Common myeloid progenitor, CD34-positive (primary cell): ENCODE data around the gene TMEM126B.
"Not testable (repeated sequence)": the region's sequence is repeated elsewhere in the genome, so short reads cannot be mapped to it uniquely, and the experiment has no call there.

Source experiments
- CTCF ChIA-PET: fragments of 350-600 bp; sonication (Branson Sonifier 250); formaldehyde crosslinking; loops from one replicate; lab custom pipeline; 2021; ENCODE audit warnings: antibody characterized with exemption; lab: Charles Lee
- POLR2A ChIA-PET: fragments of 350-600 bp; sonication (Branson Sonifier 250); formaldehyde crosslinking; loops from one replicate; lab custom pipeline; 2021; ENCODE audit warnings: antibody characterized with exemption; lab: Charles Lee
- DNase-seq, 3 donors: peaks; one replicate each; pipeline versions ENCODE4 v3.0.0 to v3.0.0-alpha.2; 2013
- H3K27ac ChIP-seq, 2 experiments: 1 replicate in 1 of 2; 2 replicates in 1 of 2; pipeline ENCODE4 v1.7.0; 2013; ENCODE audit warnings: inconsistent platforms in 2 of 2, low read length in 2 of 2, mild to moderate bottlenecking in 2 of 2, low read depth in 1 of 2, moderate library complexity in 1 of 2; ENCODE audit not compliant: severe bottlenecking in 2 of 2, insufficient read depth in 1 of 2, poor library complexity in 1 of 2
- H3K27me3 ChIP-seq, 5 experiments: replicated peaks in 2 of 5; 1 replicate in 3 of 5; 2 replicates in 2 of 5; pipeline versions ENCODE4 v1.6.1 to v1.7.0; 2013; ENCODE audit warnings: low read length in 4 of 5, mild to moderate bottlenecking in 2 of 5, moderate library complexity in 2 of 5, inconsistent platforms in 1 of 5; ENCODE audit not compliant: insufficient read depth in 5 of 5, control insufficient read depth in 4 of 5
- H3K36me3 ChIP-seq, 4 experiments: 1 replicate in 2 of 4; 2 replicates in 2 of 4; pipeline versions ENCODE4 v1.6.1 to v1.7.0; 2013; ENCODE audit warnings: low read length in 3 of 4, control low read depth in 1 of 4, mild to moderate bottlenecking in 1 of 4; ENCODE audit not compliant: control insufficient read depth in 4 of 4, insufficient read depth in 4 of 4
- H3K4me1 ChIP-seq, 4 experiments: 1 replicate in 3 of 4; 2 replicates in 1 of 4; pipeline versions ENCODE4 v1.6.1 to v1.7.1; 2013; ENCODE audit warnings: low read length in 3 of 4, mild to moderate bottlenecking in 3 of 4, control low read depth in 1 of 4, inconsistent platforms in 1 of 4, moderate library complexity in 1 of 4; ENCODE audit not compliant: control insufficient read depth in 4 of 4, insufficient read depth in 4 of 4; ENCODE audit errors: control extremely low read depth in 1 of 4
- H3K4me3 ChIP-seq, 7 experiments: 1 replicate in 4 of 7; 2 replicates in 3 of 7; pipeline versions ENCODE4 v1.5.1 to v1.7.0; 2013; ENCODE audit warnings: mild to moderate bottlenecking in 7 of 7, low read length in 6 of 7, moderate library complexity in 6 of 7, inconsistent platforms in 2 of 7, low read depth in 2 of 7, control low read depth in 1 of 7; ENCODE audit not compliant: insufficient read depth in 4 of 7, control insufficient read depth in 1 of 7; ENCODE audit errors: extremely low read depth in 1 of 7
- H3K9me3 ChIP-seq, 5 experiments: 1 replicate in 4 of 5; 2 replicates in 1 of 5; pipeline versions ENCODE4 v1.6.1 to v1.7.1; 2013; ENCODE audit warnings: low read length in 4 of 5, mild to moderate bottlenecking in 2 of 5, inconsistent platforms in 1 of 5, low read depth in 1 of 5, moderate library complexity in 1 of 5; ENCODE audit not compliant: control insufficient read depth in 4 of 5, insufficient read depth in 2 of 5; ENCODE audit errors: control extremely low read depth in 1 of 5
- WGBS: methylation state at CpG from one replicate; pipeline ENCODE4 v1.1.5; 2013; ENCODE audit not compliant: insufficient coverage; 5-methylcytosine and 5-hydroxymethylcytosine counted together

TMEM126B gene

DNA sequence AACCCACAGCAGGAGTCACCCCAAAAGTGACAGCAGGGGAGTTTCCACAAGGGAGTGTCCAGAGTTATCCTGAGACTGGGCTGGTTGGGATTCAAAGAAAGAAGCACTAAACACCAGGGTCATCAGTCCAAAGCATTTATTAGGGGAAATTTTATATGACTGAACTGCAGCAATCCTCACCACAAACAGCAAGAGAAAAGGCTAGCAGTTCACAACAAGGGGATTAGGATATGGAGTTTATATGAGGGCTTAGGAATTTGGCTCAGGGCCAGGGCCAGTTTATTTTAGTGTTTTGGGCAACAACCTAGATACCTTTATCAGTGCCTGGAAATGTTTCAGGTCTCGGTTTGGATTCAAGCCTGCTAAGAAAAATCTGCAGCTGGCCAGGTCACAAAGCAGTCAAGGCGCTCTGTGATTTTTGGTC, 14.8 kb downstream of the TMEM126B start:
- peak in 1 of 3 donors; percentile 14 for DNase-seq
- peaks cover 0 to 30% (median 7%) of the 10 kb centered on the region in 5 experiments for H3K27me3 ChIP-seq
- no peaks in the 10 kb centered on the region for H3K9me3 ChIP-seq
- no peak overlapping the region for H3K4me3 ChIP-seq
- peaks cover 2 to 12% (median 7%) of the 10 kb centered on the region in 4 experiments for H3K4me1 ChIP-seq
- ChIA-PET POLR2A (no interaction called here), CTCF (no interaction called here)
- WGBS, result no CpG with 5 or more reads among the region's 2 CpGs
- H3K36me3 ChIP-seq, result peaks cover 0 to 2% (median 0%) of the 10 kb centered on the region in 4 experiments
- no peak overlapping the region for H3K27ac ChIP-seq

- H3K4me3 ChIP-seq, result peak overlapping the region in 6 of 7 experiments; percentile 87 to 99 (median 90)
- peaks cover 6 to 21% (median 12%) of the 10 kb centered on the region in 4 experiments for H3K4me1 ChIP-seq
- peaks cover 2 to 17% (median 5%) of the 10 kb centered on the region in 4 experiments for H3K36me3 ChIP-seq
- H3K27me3 ChIP-seq, result peaks cover 0 to 19% (median 7%) of the 10 kb centered on the region in 5 experiments
- WGBS, result no CpG with 5 or more reads among the region's 2 CpGs
- CTCF ChIA-PET, result interaction anchor here (1.2 to 1.9 kb wide), 6 partner anchors 9 to 19 kb away, joined by 3 to 10 read pairs (median 4); partner anchors contain the start of gene TMEM126B
- H3K27ac ChIP-seq, result peak overlapping the region; percentile 81 to 84
- POLR2A ChIA-PET, result interaction anchor here (1.3 kb wide), 1 partner anchor 19 kb away, joined by 4 read pairs; the partner anchor contains the start of gene TMEM126B
- no peak for DNase-seq
- H3K9me3 ChIP-seq, result no peaks in the 10 kb centered on the region
Measured at GRCh38 chr11:85647078-85647477, 18.7 kb downstream of the TMEM126B start.

GRCh38 chr11:85647604-85648299, 19.4 kb downstream of the TMEM126B start, which contains the start of gene TMEM126A:
Gene TMEM126A, plus strand, starts transcription at chr11:85647967. Its CDS starts 2,289 bp downstream, at chr11:85650256.
- peak; percentile 81 to 90 (median 85) for DNase-seq
- ChIA-PET CTCF (interaction anchor here (0.9 to 1.9 kb wide), 10 partner anchors 10 to 207 kb away, joined by 3 to 10 read pairs (median 3); partner anchors contain the start of genes CCDC83 and TMEM126B), POLR2A (interaction anchor here (0.7 to 1.3 kb wide), 2 partner anchors 16 to 19 kb away, joined by 3 to 4 read pairs; partner anchors contain the start of gene TMEM126B)
- under 1% methylated on average over 31 of the region's 33 CpGs for WGBS
- Histone ChIP-seq H3K27ac (peak within 1 kb of the TSS; percentile 81 to 84), H3K27me3 (peaks cover 0 to 19% (median 7%) of the 10 kb centered on the region in 5 experiments), H3K9me3 (no peaks in the 10 kb centered on the region), H3K4me3 (peak within 1 kb of the TSS; percentile 86 to 99 (median 90)), H3K36me3 (peaks cover 2 to 17% (median 5%) of the 10 kb centered on the region in 4 experiments), H3K4me1 (peaks cover 6 to 23% (median 12%) of the 10 kb centered on the region in 4 experiments)

DNA sequence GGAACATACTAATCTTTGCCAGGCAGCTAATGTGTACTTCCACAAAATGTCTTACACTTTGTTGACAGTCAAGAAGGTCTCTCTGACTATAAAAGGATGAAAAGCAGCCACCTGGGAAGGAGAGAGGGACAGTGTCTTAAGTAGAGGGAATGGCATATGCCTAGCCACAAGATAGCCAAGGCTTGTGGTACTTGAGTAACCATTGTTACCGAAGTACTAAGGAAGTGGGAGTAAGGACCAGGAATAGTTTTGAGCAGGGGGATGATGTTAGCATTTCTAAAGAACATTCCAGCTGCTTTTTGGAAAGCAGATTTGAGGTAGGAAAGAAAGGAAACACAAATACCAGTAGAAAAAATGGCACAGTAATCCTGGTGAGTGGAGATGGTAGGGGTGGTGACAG, 22.7 kb downstream of the TMEM126B start:
- Histone ChIP-seq H3K4me3 (no peak overlapping the region), H3K27ac (no peak overlapping the region), H3K27me3 (no peaks in the 10 kb centered on the region), H3K4me1 (peaks cover 7 to 32% (median 21%) of the 10 kb centered on the region in 4 experiments), H3K36me3 (peaks cover 7 to 33% (median 9%) of the 10 kb centered on the region in 4 experiments), H3K9me3 (no peaks in the 10 kb centered on the region)
- POLR2A ChIA-PET, result no interaction called here
- no peak for DNase-seq
- CTCF ChIA-PET, result interaction anchor here (2.1 kb wide), 1 partner anchor 13 kb away, joined by 8 read pairs; no protein-coding TSS in a partner anchor
- WGBS, result 100% methylated on average over 1 of the region's 1 CpG

DNA sequence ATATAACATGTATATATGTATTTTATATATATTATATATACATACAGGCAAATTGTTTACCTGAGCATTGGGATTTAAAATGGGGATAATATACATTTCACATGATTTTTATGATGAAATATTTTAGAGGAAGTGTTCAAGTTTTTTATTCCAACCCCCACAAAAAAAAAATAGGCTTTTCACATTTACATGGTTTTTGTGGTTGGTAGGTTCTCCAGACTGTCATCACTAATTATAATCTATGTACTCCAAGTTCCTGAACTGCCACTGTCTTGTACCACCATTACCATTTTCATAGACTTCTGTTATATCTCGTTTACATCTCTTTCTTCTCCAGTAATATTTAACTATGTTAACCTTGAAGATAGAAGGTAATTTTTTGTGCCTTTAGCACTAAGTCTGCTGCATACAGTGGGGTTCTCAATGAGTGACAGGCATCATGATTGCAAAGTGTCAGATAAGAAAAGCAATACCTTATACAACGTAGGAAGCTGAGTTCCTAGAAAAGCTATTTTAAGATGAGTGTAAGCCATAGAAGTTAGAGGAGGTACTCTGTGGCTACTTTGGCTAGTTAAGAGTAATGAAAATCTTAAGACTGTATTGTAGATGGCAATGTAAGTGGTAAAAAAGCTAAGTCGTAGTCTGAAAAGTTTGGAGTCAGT, 24.5 kb downstream of the TMEM126B start:
- Histone ChIP-seq H3K27ac (no peak overlapping the region), H3K27me3 (no peaks in the 10 kb centered on the region), H3K36me3 (peaks cover 13 to 49% (median 20%) of the 10 kb centered on the region in 4 experiments), H3K9me3 (no peaks in the 10 kb centered on the region), H3K4me1 (peaks cover 5 to 23% (median 15%) of the 10 kb centered on the region in 4 experiments), H3K4me3 (peak overlapping the region in 1 of 7 experiments; percentile 17)
- POLR2A ChIA-PET, result interaction anchor here (1.0 kb wide), 1 partner anchor 25 kb away, joined by 3 read pairs; the partner anchor contains the start of gene TMEM126B
- peak in 2 of 3 donors; percentile 71 to 81 for DNase-seq
- CTCF ChIA-PET, result interaction anchor here (1.2 to 2.0 kb wide), 2 partner anchors 11 to 27 kb away, joined by 3 to 10 read pairs; no protein-coding TSS in a partner anchor
- 29% methylated on average over 1 of the region's 3 CpGs for WGBS

DNA sequence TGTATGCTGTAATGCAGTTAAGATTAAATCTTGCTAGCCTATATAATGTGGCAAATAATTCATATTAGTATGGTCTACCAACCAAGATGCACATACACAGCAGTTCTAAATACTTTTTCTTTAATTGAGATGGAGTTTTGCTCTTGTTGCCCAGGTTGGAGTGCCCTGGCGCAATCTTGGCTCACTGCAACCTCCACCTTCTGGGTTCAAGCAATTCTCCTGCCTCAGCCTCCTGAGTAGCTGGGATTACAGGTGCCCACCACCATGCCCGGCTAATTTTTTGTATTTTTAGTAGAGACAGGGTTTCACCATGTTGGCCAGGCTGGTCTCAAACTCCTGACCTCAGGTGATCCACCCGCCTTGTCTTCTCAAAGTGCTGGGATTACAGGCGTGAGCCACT, 25.9 kb downstream of the TMEM126B start:
- not testable (repeated sequence) for H3K27me3 ChIP-seq, H3K4me3 ChIP-seq, H3K27ac ChIP-seq, DNase-seq, H3K9me3 ChIP-seq
- POLR2A ChIA-PET, result interaction anchor here (1.0 kb wide), 1 partner anchor 26 kb away, joined by 3 read pairs; the partner anchor contains the start of gene TMEM126B
- Histone ChIP-seq H3K36me3 (peaks cover 13 to 62% (median 27%) of the 10 kb centered on the region in 4 experiments), H3K4me1 (peaks cover 0 to 15% (median 8%) of the 10 kb centered on the region in 4 experiments)
- CTCF ChIA-PET, result interaction anchor here (1.3 to 2.0 kb wide), 2 partner anchors 10 to 173 kb away, joined by 4 to 10 read pairs; no protein-coding TSS in a partner anchor
- no CpG with 5 or more reads among the region's 4 CpGs for WGBS
